SK-N-SH treated with all-trans-retinoic acid at 6 μM for 48 hours (cell line): Measurements from ENCODE around the gene USP48.

Source experiments
- ATAC-seq: fragments of 200-7000 bp; cut with Tn5 transposase; 3 replicates; pipeline ENCODE4 v1.9.1; 2020; ENCODE audit warnings: mild to moderate bottlenecking, moderate library complexity
- ARNTL ChIP-seq: fragments of 450-650 bp; formaldehyde crosslinking; IDR thresholded peaks from 2 replicates; pipeline ENCODE4 v1.5.0; 2020; ENCODE audit warnings: low read depth, mild to moderate bottlenecking, moderate library complexity, borderline replicate concordance
- BACH2 ChIP-seq: fragments of 250-450 bp; sonication (Bioruptor Pico); IDR thresholded peaks from 2 replicates; pipeline ENCODE4 v1.9.0; 2021; ENCODE audit warnings: mild to moderate bottlenecking, borderline replicate concordance
- CSDC2 ChIP-seq: fragments of 250-450 bp; sonication (Bioruptor Pico); IDR thresholded peaks from 2 replicates; pipeline ENCODE4 v1.5.0; 2020; ENCODE audit warnings: mild to moderate bottlenecking, moderate library complexity
- CSRNP3 ChIP-seq: fragments of 250-450 bp; sonication (Bioruptor Pico); IDR thresholded peaks from 2 replicates; pipeline ENCODE4 v1.5.1; 2021; ENCODE audit warnings: mild to moderate bottlenecking, moderate library complexity
- ESRRG ChIP-seq: fragments of 250-450 bp; sonication (Bioruptor Pico); IDR thresholded peaks from 2 replicates; pipeline ENCODE4 v1.6.1; 2021; ENCODE audit warnings: mild to moderate bottlenecking
- GLIS3 ChIP-seq: fragments of 250-450 bp; sonication (Bioruptor Pico); IDR thresholded peaks from 2 replicates; pipeline ENCODE4 v1.5.0; 2020; ENCODE audit warnings: mild to moderate bottlenecking, moderate library complexity
- OSR1 ChIP-seq: fragments of 250-450 bp; sonication (Bioruptor Pico); IDR thresholded peaks from 2 replicates; pipeline ENCODE4 v1.8.0; 2022; ENCODE audit warnings: moderate library complexity, mild to moderate bottlenecking, inconsistent platforms
- PPARA ChIP-seq: fragments of 250-450 bp; sonication (Bioruptor Pico); IDR thresholded peaks from 2 replicates; pipeline ENCODE4 v1.5.0; 2020; ENCODE audit warnings: mild to moderate bottlenecking, borderline replicate concordance
- RARB ChIP-seq: fragments of 250-450 bp; sonication (Bioruptor Pico); IDR thresholded peaks from 2 replicates; pipeline ENCODE4 v1.8.0; 2021; ENCODE audit warnings: mild to moderate bottlenecking, moderate library complexity
- SNAI2 ChIP-seq: fragments of 250-450 bp; sonication (Bioruptor Pico); IDR thresholded peaks from 2 replicates; pipeline ENCODE4 v1.5.0; 2020; ENCODE audit warnings: mild to moderate bottlenecking, moderate library complexity
- TCF4 ChIP-seq: fragments of 250-450 bp; sonication (Bioruptor Pico); IDR thresholded peaks from 2 replicates; pipeline ENCODE4 v1.8.0; 2021; ENCODE audit warnings: mild to moderate bottlenecking, moderate library complexity, borderline replicate concordance
- TOX ChIP-seq: fragments of 250-450 bp; sonication (Bioruptor Pico); IDR thresholded peaks from 2 replicates; pipeline ENCODE4 v1.8.0; 2021; ENCODE audit warnings: mild to moderate bottlenecking, moderate library complexity, borderline replicate concordance
- ZC3H10 ChIP-seq: fragments of 250-450 bp; sonication (Bioruptor Pico); IDR thresholded peaks from 2 replicates; pipeline ENCODE4 v1.5.1; 2021; ENCODE audit warnings: mild to moderate bottlenecking, moderate library complexity
- ZFP3 ChIP-seq: fragments of 250-450 bp; sonication (Bioruptor Pico); IDR thresholded peaks from 2 replicates; pipeline ENCODE4 v1.5.0; 2020; ENCODE audit warnings: mild to moderate bottlenecking, moderate library complexity
- ZFP30 ChIP-seq: fragments of 450-650 bp; formaldehyde crosslinking; IDR thresholded peaks from 2 replicates; pipeline ENCODE4 v1.5.0; 2022; ENCODE audit warnings: mild to moderate bottlenecking, moderate library complexity
- ZNF565 ChIP-seq: fragments of 450-650 bp; formaldehyde crosslinking; conservative IDR thresholded peaks from 2 replicates; pipeline ENCODE4 v1.5.0; 2020; ENCODE audit warnings: low read depth, mild to moderate bottlenecking, moderate library complexity
- ZNF70 ChIP-seq: fragments of 450-650 bp; formaldehyde crosslinking; IDR thresholded peaks from 2 replicates; pipeline ENCODE4 v1.5.0; 2020; ENCODE audit warnings: mild to moderate bottlenecking, moderate library complexity
- ZNF8 ChIP-seq: fragments of 450-650 bp; formaldehyde crosslinking; IDR thresholded peaks from 2 replicates; pipeline ENCODE4 v1.5.0; 2020; ENCODE audit warnings: mild to moderate bottlenecking, moderate library complexity
- TF ChIP-seq, protein P1 (sequence below): fragments of 250-450 bp; sonication (Bioruptor Pico); IDR thresholded peaks from 2 replicates; pipeline ENCODE4 v1.5.1; 2020; ENCODE audit warnings: low read depth, mild to moderate bottlenecking, moderate library complexity
- TF ChIP-seq, protein P2 (sequence below): fragments of 250-450 bp; sonication (Bioruptor Pico); IDR thresholded peaks from 2 replicates; pipeline ENCODE4 v1.8.0; 2020; ENCODE audit warnings: mild to moderate bottlenecking, moderate library complexity, borderline replicate concordance
- TF ChIP-seq, protein P3 (sequence below): fragments of 250-450 bp; sonication (Bioruptor Pico); IDR thresholded peaks from 2 replicates; pipeline ENCODE4 v1.5.0; 2020; ENCODE audit warnings: mild to moderate bottlenecking, moderate library complexity

The USP48 gene

DNA sequence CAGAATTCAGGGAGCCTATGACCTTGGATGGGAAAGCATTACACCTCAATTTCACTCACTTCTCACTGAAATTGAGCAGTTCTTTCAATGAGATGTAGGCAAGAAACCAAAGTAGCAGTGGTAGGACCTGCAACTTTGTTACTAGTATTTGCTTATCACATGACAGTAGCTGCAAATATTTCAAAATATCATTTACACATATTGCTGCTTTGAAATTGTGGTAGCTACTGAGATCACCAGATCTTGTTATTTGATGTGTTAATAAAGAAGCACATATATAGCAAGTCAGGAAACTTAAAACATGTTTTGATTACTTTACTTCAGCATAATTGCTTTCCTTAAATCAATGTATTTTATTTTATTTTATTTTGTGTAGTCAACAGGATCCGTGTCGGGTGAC lies 42.0 kb upstream of the USP48 start (continued):
- TF ChIP-seq, protein P1, sequence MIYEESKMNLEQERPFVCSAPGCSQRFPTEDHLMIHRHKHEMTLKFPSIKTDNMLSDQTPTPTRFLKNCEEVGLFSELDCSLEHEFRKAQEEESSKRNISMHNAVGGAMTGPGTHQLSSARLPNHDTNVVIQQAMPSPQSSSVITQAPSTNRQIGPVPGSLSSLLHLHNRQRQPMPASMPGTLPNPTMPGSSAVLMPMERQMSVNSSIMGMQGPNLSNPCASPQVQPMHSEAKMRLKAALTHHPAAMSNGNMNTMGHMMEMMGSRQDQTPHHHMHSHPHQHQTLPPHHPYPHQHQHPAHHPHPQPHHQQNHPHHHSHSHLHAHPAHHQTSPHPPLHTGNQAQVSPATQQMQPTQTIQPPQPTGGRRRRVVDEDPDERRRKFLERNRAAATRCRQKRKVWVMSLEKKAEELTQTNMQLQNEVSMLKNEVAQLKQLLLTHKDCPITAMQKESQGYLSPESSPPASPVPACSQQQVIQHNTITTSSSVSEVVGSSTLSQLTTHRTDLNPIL (CRISPR knock-in tag): no peak
- TF ChIP-seq RARB (no peak), ZNF8 (no peak), ESRRG (CRISPR knock-in tag) (no peak), OSR1 (CRISPR knock-in tag) (no peak), CSDC2 (CRISPR knock-in tag) (no peak), ZNF565 (CRISPR knock-in tag) (no peak), ZFP3 (CRISPR knock-in tag) (no peak), BACH2 (CRISPR knock-in tag) (no peak), CSRNP3 (CRISPR knock-in tag) (no peak), SNAI2 (CRISPR knock-in tag) (no peak), ZNF70 (CRISPR knock-in tag) (no peak)
- TF ChIP-seq, protein P2, sequence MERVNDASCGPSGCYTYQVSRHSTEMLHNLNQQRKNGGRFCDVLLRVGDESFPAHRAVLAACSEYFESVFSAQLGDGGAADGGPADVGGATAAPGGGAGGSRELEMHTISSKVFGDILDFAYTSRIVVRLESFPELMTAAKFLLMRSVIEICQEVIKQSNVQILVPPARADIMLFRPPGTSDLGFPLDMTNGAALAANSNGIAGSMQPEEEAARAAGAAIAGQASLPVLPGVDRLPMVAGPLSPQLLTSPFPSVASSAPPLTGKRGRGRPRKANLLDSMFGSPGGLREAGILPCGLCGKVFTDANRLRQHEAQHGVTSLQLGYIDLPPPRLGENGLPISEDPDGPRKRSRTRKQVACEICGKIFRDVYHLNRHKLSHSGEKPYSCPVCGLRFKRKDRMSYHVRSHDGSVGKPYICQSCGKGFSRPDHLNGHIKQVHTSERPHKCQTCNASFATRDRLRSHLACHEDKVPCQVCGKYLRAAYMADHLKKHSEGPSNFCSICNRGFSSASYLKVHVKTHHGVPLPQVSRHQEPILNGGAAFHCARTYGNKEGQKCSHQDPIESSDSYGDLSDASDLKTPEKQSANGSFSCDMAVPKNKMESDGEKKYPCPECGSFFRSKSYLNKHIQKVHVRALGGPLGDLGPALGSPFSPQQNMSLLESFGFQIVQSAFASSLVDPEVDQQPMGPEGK (CRISPR knock-in tag): no peak

DNA sequence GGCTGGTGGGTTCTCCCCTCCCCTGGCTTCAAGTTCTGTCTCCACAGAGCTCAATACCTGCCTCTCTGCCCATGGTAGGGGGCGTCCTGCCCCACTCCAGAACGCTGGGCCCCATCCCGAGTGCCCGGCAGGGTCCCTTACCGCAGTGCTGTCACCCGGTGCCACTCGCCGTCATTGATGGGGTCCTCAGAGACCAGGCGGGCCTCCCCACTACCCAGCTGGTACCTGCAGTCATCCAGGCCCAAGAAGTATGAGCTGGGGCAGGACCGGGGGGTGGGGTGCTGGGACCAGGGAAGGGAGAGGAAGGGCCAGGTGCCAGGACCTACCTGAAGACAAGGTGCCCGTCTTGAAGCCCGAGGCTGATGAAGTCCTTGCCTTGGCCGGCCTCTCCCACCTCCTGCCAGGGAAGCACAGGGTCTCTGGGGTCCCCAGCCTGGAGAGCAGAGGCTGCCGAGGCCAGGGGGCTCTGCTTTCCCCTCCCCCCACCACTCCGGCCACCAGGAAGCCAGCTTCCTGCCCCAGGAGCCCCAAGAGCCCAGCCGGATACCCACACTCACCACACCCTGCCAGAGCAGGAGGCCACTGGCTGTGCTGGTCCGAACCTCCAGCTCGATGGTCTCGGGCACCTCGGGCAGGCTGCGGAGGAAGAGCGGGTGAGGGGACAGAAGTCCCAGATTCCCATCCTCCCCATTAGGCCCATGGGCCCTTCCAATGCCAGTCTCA lies 41.2 kb upstream of the USP48 start:
- ATAC-seq: no peak

More for the DNA sequence above, 41.2 kb upstream of the USP48 start:
- TF ChIP-seq OSR1 (CRISPR knock-in tag): no peak
- TF ChIP-seq ZFP30 (CRISPR knock-in tag): no peak
- TF ChIP-seq SNAI2 (CRISPR knock-in tag): no peak
- TF ChIP-seq BACH2 (CRISPR knock-in tag): no peak
- TF ChIP-seq, protein P2 (CRISPR knock-in tag): no peak
- no peak for TF ChIP-seq ZC3H10 (CRISPR knock-in tag)
- TF ChIP-seq ZNF70 (CRISPR knock-in tag): no peak
- no peak for TF ChIP-seq RARB
- TF ChIP-seq, protein P3, sequence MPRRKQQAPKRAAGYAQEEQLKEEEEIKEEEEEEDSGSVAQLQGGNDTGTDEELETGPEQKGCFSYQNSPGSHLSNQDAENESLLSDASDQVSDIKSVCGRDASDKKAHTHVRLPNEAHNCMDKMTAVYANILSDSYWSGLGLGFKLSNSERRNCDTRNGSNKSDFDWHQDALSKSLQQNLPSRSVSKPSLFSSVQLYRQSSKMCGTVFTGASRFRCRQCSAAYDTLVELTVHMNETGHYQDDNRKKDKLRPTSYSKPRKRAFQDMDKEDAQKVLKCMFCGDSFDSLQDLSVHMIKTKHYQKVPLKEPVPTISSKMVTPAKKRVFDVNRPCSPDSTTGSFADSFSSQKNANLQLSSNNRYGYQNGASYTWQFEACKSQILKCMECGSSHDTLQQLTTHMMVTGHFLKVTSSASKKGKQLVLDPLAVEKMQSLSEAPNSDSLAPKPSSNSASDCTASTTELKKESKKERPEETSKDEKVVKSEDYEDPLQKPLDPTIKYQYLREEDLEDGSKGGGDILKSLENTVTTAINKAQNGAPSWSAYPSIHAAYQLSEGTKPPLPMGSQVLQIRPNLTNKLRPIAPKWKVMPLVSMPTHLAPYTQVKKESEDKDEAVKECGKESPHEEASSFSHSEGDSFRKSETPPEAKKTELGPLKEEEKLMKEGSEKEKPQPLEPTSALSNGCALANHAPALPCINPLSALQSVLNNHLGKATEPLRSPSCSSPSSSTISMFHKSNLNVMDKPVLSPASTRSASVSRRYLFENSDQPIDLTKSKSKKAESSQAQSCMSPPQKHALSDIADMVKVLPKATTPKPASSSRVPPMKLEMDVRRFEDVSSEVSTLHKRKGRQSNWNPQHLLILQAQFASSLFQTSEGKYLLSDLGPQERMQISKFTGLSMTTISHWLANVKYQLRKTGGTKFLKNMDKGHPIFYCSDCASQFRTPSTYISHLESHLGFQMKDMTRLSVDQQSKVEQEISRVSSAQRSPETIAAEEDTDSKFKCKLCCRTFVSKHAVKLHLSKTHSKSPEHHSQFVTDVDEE (CRISPR knock-in tag): no peak
- TF ChIP-seq CSRNP3 (CRISPR knock-in tag): no peak
- no peak for TF ChIP-seq PPARA
- TF ChIP-seq CSDC2 (CRISPR knock-in tag): no peak
- no peak for TF ChIP-seq TOX (CRISPR knock-in tag)
- TF ChIP-seq ZNF8: no peak
- TF ChIP-seq ARNTL (CRISPR knock-in tag): no peak
- TF ChIP-seq GLIS3 (CRISPR knock-in tag): no peak
- no peak for TF ChIP-seq TCF4 (CRISPR knock-in tag)
